NCI-H82 treated with DMSO at 0.1 percent for 48 hours (cell line): Measurements from ENCODE around the gene HOXD4.

Source experiments
- DNase-seq: peaks from one replicate; lab custom pipeline; 2025; ENCODE audit not compliant: unreplicated experiment; lab: John Stamatoyannopoulos, UW

The HOXD4 gene

GRCh38 chr2:176126929-176127773 is 24.2 kb upstream of the HOXD4 start:
- DNase-seq = peak; percentile 23

DNA sequence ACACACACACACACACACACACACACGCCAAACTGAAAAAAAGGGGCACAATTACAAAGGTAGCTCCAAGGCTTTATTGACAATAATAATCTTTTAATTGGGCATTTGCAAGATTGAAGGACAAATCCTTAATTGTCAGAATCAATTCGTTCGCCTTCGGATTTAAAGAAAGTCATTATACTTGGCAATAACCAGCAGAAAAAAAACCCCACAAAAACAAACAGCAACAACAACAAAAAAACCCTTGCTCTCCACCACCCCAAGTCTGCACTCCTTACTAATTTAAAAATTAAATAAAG is 23.6 kb upstream of the HOXD4 start:
- DNase-seq = no peak

DNA sequence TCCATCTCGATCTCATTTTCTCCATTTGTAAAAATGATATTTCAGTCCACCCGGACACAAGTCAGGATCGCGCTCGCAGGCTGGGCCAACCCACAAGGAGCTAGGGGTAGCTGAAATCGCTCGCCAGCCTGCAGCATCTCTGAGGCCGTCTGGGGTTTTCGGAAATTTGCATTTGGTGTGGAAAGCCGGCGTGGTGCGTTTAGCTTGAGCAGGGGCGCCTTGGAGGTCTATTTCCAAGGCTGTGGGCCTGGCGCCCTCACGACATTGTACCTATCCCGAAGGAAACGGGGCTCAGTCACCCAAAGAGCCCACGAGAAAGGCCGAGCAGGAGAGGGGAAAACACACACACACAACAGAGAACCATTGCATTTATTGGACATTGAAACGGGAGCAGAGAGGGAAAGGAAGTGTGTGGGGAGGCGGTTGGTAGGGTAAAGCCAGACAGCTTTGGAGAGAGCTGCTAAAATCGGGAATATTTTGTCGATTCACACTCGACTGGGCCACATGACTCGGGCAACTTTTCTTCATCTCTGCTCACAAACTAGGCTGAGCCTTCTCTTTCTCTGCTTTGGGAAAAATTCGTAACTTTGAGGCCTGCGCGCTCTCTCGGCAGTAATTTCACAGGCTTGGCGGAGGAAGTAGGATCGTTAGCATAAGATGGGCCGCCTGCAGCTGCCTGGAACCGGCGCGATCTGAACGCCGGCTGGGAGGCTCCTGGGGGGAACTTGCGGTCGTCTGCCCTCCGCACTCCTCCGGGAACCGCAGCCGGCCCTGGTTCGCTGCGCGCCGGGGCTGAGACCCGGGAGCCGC is 23.0 kb upstream of the HOXD4 start:
- DNase-seq = no peak

GRCh38 chr2:176128982-176129796 is 22.2 kb upstream of the HOXD4 start, which contains the start of gene HOXD8:
TSS of gene HOXD8 (plus strand) at chr2:176129705. CDS start at chr2:176130367, 662 bp downstream.
- peak; percentile 35 for DNase-seq

GRCh38 chr2:176129813-176130146 is 21.6 kb upstream of the HOXD4 start:
- no peak for DNase-seq

DNA sequence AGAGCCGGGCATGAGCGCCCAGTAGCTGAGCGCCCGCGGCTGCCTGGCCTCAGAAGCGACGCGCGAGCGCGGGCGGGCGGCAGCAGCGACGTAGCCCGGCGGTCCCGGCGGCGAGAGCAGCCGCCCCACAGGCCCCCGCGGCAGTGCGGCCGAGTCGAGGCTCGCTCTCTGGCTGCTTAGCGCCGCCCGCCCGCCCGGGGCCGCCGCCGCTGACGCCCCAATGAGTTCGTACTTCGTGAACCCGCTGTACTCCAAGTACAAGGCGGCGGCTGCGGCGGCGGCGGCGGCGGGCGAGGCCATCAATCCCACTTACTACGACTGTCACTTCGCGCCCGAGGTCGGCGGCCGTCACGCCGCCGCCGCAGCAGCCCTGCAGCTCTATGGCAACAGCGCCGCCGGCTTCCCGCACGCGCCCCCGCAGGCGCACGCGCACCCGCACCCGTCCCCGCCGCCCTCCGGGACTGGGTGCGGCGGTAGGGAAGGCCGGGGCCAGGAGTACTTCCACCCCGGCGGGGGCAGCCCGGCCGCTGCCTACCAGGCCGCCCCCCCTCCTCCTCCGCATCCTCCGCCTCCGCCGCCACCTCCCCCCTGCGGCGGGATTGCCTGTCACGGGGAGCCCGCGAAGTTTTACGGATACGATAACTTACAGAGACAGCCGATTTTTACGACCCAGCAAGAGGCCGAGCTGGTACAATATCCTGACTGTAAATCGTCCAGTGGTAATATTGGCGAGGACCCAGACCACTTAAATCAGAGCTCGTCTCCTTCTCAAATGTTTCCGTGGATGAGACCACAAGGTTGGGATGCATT is 21.0 kb upstream of the HOXD4 start:
- DNase-seq = no peak

DNA sequence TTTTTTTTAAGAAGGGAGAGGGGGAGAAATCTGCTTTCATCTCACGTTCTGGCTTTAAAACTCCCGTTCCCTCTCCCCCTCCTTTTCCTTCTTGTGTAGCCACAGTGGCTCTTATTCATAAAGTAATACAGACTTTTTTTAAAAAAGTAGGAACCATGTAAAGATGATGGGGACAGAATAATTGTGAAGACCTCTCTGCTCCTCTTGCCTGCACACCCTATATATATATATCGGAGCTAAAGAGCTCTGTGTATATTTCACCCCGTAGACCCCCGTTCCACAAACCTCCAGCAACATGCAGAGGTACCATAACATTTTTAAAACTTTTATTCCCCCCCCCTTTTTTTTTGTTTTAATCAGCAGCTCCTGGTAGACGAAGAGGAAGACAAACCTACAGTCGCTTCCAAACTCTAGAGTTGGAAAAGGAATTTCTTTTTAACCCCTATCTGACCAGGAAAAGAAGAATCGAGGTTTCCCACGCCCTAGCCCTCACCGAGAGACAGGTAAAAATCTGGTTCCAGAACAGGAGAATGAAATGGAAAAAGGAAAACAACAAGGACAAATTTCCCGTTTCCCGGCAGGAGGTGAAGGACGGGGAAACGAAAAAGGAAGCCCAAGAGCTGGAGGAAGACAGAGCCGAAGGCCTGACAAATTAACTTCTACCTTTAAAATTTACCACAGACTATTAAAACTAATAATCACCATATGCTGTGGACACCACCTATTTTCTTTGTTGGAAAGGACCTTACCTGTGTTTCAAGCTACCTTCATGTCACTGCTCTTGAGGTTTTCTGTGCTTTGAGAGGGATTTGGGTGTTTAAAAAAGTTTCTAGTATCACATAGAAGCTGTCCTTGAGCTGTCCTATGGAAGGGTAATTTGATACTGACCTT is 20.1 kb upstream of the HOXD4 start:
- DNase-seq = no peak

DNA sequence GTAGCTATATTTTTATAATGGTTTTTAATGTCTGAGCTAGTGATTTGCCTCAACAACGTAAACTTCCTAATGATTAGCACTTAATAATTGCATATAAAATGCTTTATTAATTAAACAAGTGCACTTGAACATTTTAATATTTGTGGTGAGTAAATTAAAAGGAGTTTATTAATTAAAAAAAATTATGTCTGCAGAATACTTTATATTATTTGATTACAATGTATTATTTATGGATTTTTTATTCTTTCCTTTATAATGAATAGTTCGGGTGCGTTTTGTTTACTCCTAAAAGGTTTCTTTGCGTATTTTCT is 19.5 kb upstream of the HOXD4 start:
- no peak for DNase-seq

GRCh38 chr2:176132205-176133171 is 18.9 kb upstream of the HOXD4 start:
- peak; percentile 75 for DNase-seq

- no peak for DNase-seq
These were observed 18.0 kb upstream of the HOXD4 start for GRCh38 chr2:176133389-176133788.

GRCh38 chr2:176134035-176134434 is 17.3 kb upstream of the HOXD4 start:
- no peak for DNase-seq

- DNase-seq = no peak
These were observed 16.3 kb upstream of the HOXD4 start for GRCh38 chr2:176135035-176135440.

GRCh38 chr2:176136374-176137251 is 14.7 kb upstream of the HOXD4 start:
- DNase-seq = no peak

GRCh38 chr2:176137252-176137580 is 14.1 kb upstream of the HOXD4 start:
- DNase-seq = no peak

GRCh38 chr2:176137906-176138305 is 13.4 kb upstream of the HOXD4 start:
- no peak for DNase-seq

- DNase-seq = no peak
These were observed 12.8 kb upstream of the HOXD4 start for GRCh38 chr2:176138526-176138922.

DNA sequence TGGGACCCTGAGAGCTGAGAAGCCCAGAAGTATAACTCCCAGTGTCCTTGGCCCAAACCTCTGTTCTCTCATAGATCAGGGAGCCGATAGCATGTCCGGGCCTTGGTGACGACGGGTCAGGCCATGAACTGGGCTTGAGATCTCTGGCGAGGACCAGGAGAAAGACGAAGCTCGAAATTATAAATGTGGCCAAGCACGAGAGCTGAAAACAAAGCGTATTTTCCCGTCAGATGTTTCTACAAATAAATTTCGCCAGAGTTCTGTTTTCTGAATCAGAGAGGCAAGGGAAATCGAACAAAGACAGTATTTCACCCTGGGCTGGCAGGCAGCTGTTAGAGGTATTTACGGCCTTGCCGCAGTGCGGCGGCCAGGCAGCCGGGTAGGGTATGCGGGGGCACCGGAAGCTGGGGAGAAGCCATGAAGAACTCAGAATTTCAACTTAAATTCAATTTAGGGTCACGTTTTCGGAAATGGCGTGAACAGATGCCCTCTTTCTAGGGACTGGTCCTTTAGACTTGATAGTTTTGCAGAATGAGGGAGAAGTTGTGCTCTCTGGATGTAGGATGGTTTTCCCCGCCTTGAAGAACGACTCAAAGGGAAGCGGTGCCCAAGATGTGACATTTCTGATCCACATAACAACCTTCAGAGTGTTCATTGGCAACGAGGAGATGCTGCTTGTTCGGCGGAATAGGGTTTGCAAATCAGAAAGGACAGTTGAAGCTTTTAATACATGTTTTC is 12.3 kb upstream of the HOXD4 start:
- no peak for DNase-seq
